GM23338 (cell line): ENCODE measurements around the gene PSMD5. TPM values are rescaled to one million over a fixed set of nuclear protein-coding genes. Genes with fewer than 3 reads are reported as not detected.

Experiments
- ATAC-seq: fragments of 200-7000 bp; cut with Tn5 transposase; 3 replicates; pipeline ENCODE4 v1.9.1; 2020
- DNase-seq: peaks from one replicate; pipeline ENCODE4 v3.0.0-alpha.2; 2015; ENCODE audit warnings: low spot score
- H2AFZ ChIP-seq: fragments of 200-600 bp; sonication (generic); 2 replicates; pipeline ENCODE4 v1.8.0; 2016; ENCODE audit warnings: antibody characterized with exemption, mild to moderate bottlenecking, moderate library complexity
- H3F3A ChIP-seq: fragments of 200-600 bp; sonication (generic); replicated peaks from 2 replicates; pipeline ENCODE4 v1.8.0; 2017; ENCODE audit warnings: antibody characterized with exemption, mixed run types, low read depth
- H3K27ac ChIP-seq: fragments of 200-600 bp; sonication (generic); 2 replicates; pipeline ENCODE4 v1.6.1; 2016; ENCODE audit warnings: low read depth
- H3K27me3 ChIP-seq: fragments of 200-600 bp; sonication (generic); 2 replicates; pipeline ENCODE4 v1.8.0; 2016; ENCODE audit warnings: mild to moderate bottlenecking, mixed run types, moderate library complexity; ENCODE audit not compliant: insufficient read depth
- H3K36me3 ChIP-seq: fragments of 200-600 bp; sonication (generic); 2 replicates; pipeline ENCODE4 v1.8.0; 2016; ENCODE audit warnings: mild to moderate bottlenecking; ENCODE audit not compliant: insufficient read depth
- H3K4me1 ChIP-seq: fragments of 200-600 bp; sonication (generic); 2 replicates; pipeline ENCODE4 v1.8.0; 2016; ENCODE audit warnings: mild to moderate bottlenecking, moderate library complexity; ENCODE audit not compliant: insufficient read depth
- H3K4me2 ChIP-seq: fragments of 200-600 bp; sonication (generic); 2 replicates; pipeline ENCODE4 v1.7.1; 2017; ENCODE audit warnings: mixed run types
- H3K4me3 ChIP-seq: fragments of 200-600 bp; sonication (generic); 2 replicates; pipeline ENCODE4 v1.6.1; 2016; ENCODE audit warnings: mixed run types
- H3K79me2 ChIP-seq: fragments of 200-600 bp; sonication (generic); replicated peaks from 2 replicates; pipeline ENCODE4 v1.8.0; 2017; ENCODE audit warnings: mild to moderate bottlenecking; ENCODE audit not compliant: insufficient read depth
- H3K9me2 ChIP-seq: fragments of 200-600 bp; sonication (generic); 2 replicates; pipeline ENCODE4 v1.8.0; 2017; ENCODE audit not compliant: insufficient read depth
- H4K20me1 ChIP-seq: fragments of 200-600 bp; sonication (generic); replicated peaks from 2 replicates; pipeline ENCODE4 v1.8.0; 2017; ENCODE audit warnings: mild to moderate bottlenecking; ENCODE audit not compliant: insufficient read depth
- H3K27ac Mint-ChIP-seq: 2 replicates; pipeline ENCODE4 v1.8.0; 2020; ENCODE audit warnings: inconsistent platforms, mild to moderate bottlenecking, moderate library complexity, mixed read lengths
- H3K27me3 Mint-ChIP-seq: 3 replicates; pipeline ENCODE4 v1.8.0; 2022; ENCODE audit warnings: low read depth, mild to moderate bottlenecking, moderate library complexity, mixed read lengths, inconsistent platforms; ENCODE audit not compliant: insufficient read depth, poor library complexity
- H3K36me3 Mint-ChIP-seq: 3 replicates; pipeline ENCODE4 v1.8.0; 2021; ENCODE audit warnings: low read depth, mild to moderate bottlenecking, inconsistent platforms, moderate library complexity, mixed read lengths
- H3K4me1 Mint-ChIP-seq: 3 replicates; pipeline ENCODE4 v1.8.0; 2020; ENCODE audit warnings: mild to moderate bottlenecking, inconsistent platforms, mixed read lengths
- H3K4me3 Mint-ChIP-seq: 3 replicates; pipeline ENCODE4 v1.8.0; 2021; ENCODE audit warnings: moderate library complexity, mild to moderate bottlenecking, inconsistent platforms, mixed read lengths
- H3K9me3 Mint-ChIP-seq: 3 replicates; pipeline ENCODE4 v1.8.0; 2020; ENCODE audit warnings: moderate library complexity, mild to moderate bottlenecking, inconsistent platforms, mixed read lengths
- polyA plus RNA-seq: library from polyadenylated mRNA; unstranded; fragments of >200 nt; fragmentation: Nextera tagmentation; extraction: Ambion mirVana; gene quantifications from 2 replicates; pipeline ENCODE4 v1.2.1, GENCODE V29; 2016
- total RNA-seq: library from RNA; depleted of rRNA; stranded (reverse); fragments of >200 nt; shearing (Covaris generic); gene quantifications from 2 replicates; pipeline ENCODE4 v1.2.3, GENCODE V29; 2014
- TF ChIP-seq, protein P1 (sequence below): fragments of 250-450 bp; sonication (Bioruptor Pico); IDR thresholded peaks from 2 replicates; pipeline ENCODE4 v1.5.0; 2020; ENCODE audit warnings: mild to moderate bottlenecking, moderate library complexity

PSMD5 gene
- total and polyA plus RNA-seq, 2 experiments from 2014 or later = 23.9 to 40.5 TPM

GRCh38 chr9:120775859-120776258 is 66.9 kb downstream of the PSMD5 start:
- no peak overlapping the region for H3K4me3 ChIP-seq

More at GRCh38 chr9:120775859-120776258, 66.9 kb downstream of the PSMD5 start:
- Histone ChIP-seq H2AFZ (no peak overlapping the region), H3K36me3 (peaks cover 33% of the 10 kb centered on the region), H3F3A (peaks cover 2% of the 10 kb centered on the region; the same call in 1 of the 2 replicates), H3K4me1 (no peaks in the 10 kb centered on the region), H4K20me1 (peaks cover 10% of the 10 kb centered on the region; the same call in 1 of the 2 replicates), H3K79me2 (peaks cover 24% of the 10 kb centered on the region), H3K27me3 (no peaks in the 10 kb centered on the region), H3K9me2 (no peaks in the 10 kb centered on the region), H3K4me2 (no peak overlapping the region), H3K27ac (no peak overlapping the region)
- Mint-ChIP-seq H3K4me3 (no peak overlapping the region), H3K9me3 (no peaks in the 10 kb centered on the region), H3K27me3 (peaks cover 2% of the 10 kb centered on the region), H3K36me3 (peaks cover 46% of the 10 kb centered on the region), H3K27ac (no peak overlapping the region), H3K4me1 (no peaks in the 10 kb centered on the region)
- TF ChIP-seq, protein P1, sequence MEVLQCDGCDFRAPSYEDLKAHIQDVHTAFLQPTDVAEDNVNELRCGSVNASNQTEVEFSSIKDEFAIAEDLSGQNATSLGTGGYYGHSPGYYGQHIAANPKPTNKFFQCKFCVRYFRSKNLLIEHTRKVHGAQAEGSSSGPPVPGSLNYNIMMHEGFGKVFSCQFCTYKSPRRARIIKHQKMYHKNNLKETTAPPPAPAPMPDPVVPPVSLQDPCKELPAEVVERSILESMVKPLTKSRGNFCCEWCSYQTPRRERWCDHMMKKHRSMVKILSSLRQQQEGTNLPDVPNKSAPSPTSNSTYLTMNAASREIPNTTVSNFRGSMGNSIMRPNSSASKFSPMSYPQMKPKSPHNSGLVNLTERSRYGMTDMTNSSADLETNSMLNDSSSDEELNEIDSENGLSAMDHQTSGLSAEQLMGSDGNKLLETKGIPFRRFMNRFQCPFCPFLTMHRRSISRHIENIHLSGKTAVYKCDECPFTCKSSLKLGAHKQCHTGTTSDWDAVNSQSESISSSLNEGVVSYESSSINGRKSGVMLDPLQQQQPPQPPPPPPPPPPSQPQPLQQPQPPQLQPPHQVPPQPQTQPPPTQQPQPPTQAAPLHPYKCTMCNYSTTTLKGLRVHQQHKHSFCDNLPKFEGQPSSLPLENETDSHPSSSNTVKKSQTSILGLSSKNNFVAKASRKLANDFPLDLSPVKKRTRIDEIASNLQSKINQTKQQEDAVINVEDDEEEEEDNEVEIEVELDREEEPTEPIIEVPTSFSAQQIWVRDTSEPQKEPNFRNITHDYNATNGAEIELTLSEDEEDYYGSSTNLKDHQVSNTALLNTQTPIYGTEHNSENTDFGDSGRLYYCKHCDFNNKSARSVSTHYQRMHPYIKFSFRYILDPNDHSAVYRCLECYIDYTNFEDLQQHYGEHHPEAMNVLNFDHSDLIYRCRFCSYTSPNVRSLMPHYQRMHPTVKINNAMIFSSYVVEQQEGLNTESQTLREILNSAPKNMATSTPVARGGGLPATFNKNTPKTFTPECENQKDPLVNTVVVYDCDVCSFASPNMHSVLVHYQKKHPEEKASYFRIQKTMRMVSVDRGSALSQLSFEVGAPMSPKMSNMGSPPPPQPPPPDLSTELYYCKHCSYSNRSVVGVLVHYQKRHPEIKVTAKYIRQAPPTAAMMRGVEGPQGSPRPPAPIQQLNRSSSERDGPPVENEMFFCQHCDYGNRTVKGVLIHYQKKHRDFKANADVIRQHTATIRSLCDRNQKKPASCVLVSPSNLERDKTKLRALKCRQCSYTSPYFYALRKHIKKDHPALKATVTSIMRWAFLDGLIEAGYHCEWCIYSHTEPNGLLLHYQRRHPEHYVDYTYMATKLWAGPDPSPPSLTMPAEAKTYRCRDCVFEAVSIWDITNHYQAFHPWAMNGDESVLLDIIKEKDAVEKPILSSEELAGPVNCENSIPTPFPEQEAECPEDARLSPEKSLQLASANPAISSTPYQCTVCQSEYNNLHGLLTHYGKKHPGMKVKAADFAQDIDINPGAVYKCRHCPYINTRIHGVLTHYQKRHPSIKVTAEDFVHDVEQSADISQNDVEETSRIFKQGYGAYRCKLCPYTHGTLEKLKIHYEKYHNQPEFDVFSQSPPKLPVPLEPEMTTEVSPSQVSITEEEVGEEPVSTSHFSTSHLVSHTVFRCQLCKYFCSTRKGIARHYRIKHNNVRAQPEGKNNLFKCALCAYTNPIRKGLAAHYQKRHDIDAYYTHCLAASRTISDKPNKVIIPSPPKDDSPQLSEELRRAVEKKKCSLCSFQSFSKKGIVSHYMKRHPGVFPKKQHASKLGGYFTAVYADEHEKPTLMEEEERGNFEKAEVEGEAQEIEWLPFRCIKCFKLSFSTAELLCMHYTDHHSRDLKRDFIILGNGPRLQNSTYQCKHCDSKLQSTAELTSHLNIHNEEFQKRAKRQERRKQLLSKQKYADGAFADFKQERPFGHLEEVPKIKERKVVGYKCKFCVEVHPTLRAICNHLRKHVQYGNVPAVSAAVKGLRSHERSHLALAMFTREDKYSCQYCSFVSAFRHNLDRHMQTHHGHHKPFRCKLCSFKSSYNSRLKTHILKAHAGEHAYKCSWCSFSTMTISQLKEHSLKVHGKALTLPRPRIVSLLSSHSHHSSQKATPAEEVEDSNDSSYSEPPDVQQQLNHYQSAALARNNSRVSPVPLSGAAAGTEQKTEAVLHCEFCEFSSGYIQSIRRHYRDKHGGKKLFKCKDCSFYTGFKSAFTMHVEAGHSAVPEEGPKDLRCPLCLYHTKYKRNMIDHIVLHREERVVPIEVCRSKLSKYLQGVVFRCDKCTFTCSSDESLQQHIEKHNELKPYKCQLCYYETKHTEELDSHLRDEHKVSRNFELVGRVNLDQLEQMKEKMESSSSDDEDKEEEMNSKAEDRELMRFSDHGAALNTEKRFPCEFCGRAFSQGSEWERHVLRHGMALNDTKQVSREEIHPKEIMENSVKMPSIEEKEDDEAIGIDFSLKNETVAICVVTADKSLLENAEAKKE (CRISPR knock-in tag) = no peak
- ATAC-seq (no peak), DNase-seq (no peak)
